Mucosa of stomach (tissue), 1 donor: ENCODE measurements around the gene RNH1.

Source experiments
- H3K27me3 ChIP-seq: one replicate; pipeline ENCODE4 v1.7.0; 2013; ENCODE audit warnings: mild to moderate bottlenecking, low read length; ENCODE audit not compliant: control insufficient read depth, insufficient read depth
- H3K36me3 ChIP-seq: one replicate; pipeline ENCODE4 v1.7.0; 2013; ENCODE audit warnings: low read length; ENCODE audit not compliant: control insufficient read depth, insufficient read depth
- H3K4me1 ChIP-seq: one replicate; pipeline ENCODE4 v1.7.0; 2013; ENCODE audit warnings: mild to moderate bottlenecking, low read length; ENCODE audit not compliant: control insufficient read depth, insufficient read depth
- H3K4me3 ChIP-seq: one replicate; pipeline ENCODE4 v1.7.0; 2013; ENCODE audit warnings: low read length
- H3K9ac ChIP-seq: one replicate; pipeline ENCODE4 v1.7.0; 2013; ENCODE audit warnings: mild to moderate bottlenecking, low read length, moderate library complexity
- H3K9me3 ChIP-seq: one replicate; pipeline ENCODE4 v1.7.0; 2013; ENCODE audit warnings: mild to moderate bottlenecking, low read length, moderate library complexity; ENCODE audit not compliant: control insufficient read depth
- donor health status: Pancreatic carcinoma.

Gene RNH1

GRCh38 chr11:506995-507726 lies at the start of gene RNH1:
Gene RNH1, minus strand, starts transcription at chr11:507242. Its CDS starts 5,080 bp downstream, at chr11:502162.
- peak within 1 kb of the TSS; percentile 62 for H3K4me3 ChIP-seq
- peaks cover 39% of the 10 kb centered on the region for H3K4me1 ChIP-seq

GRCh38 chr11:555780-556661 lies 49.0 kb upstream of the RNH1 start:
- peaks cover 41% of the 10 kb centered on the region for H3K27me3 ChIP-seq
- peaks cover 31% of the 10 kb centered on the region for H3K4me1 ChIP-seq
- H3K9ac ChIP-seq = no peak overlapping the region

More at GRCh38 chr11:506995-507726, at the start of gene RNH1:
- Histone ChIP-seq H3K9ac (peak within 1 kb of the TSS; percentile 95), H3K9me3 (no peaks in the 10 kb centered on the region), H3K27me3 (no peaks in the 10 kb centered on the region), H3K36me3 (no peaks in the 10 kb centered on the region)

GRCh38 chr11:555227-555779 lies 48.3 kb upstream of the RNH1 start:
- Histone ChIP-seq H3K9me3 (no peaks in the 10 kb centered on the region), H3K9ac (no peak overlapping the region), H3K27me3 (peaks cover 41% of the 10 kb centered on the region), H3K4me3 (no peak overlapping the region), H3K4me1 (peaks cover 30% of the 10 kb centered on the region), H3K36me3 (no peaks in the 10 kb centered on the region)

More at GRCh38 chr11:555780-556661, 49.0 kb upstream of the RNH1 start:
- Histone ChIP-seq H3K9me3 (no peaks in the 10 kb centered on the region), H3K4me3 (no peak overlapping the region), H3K36me3 (no peaks in the 10 kb centered on the region)

- no peaks in the 10 kb centered on the region for H3K9me3 ChIP-seq
- no peak overlapping the region for H3K4me3 ChIP-seq
- H3K36me3 ChIP-seq = no peaks in the 10 kb centered on the region
- peaks cover 24% of the 10 kb centered on the region for H3K4me1 ChIP-seq
- H3K27me3 ChIP-seq = peaks cover 39% of the 10 kb centered on the region
- no peak overlapping the region for H3K9ac ChIP-seq
These were observed 47.6 kb upstream of the RNH1 start for GRCh38 chr11:554428-555226.

GRCh38 chr11:553988-554340 lies 46.9 kb upstream of the RNH1 start:
- no peak overlapping the region for H3K9ac ChIP-seq
- H3K4me1 ChIP-seq = peaks cover 17% of the 10 kb centered on the region
- no peak overlapping the region for H3K4me3 ChIP-seq
- H3K9me3 ChIP-seq = no peaks in the 10 kb centered on the region
- peaks cover 34% of the 10 kb centered on the region for H3K27me3 ChIP-seq
- H3K36me3 ChIP-seq = no peaks in the 10 kb centered on the region

- no peaks in the 10 kb centered on the region for H3K36me3 ChIP-seq
- no peak overlapping the region for H3K9ac ChIP-seq
- no peak overlapping the region for H3K4me3 ChIP-seq
- H3K9me3 ChIP-seq = no peaks in the 10 kb centered on the region
- H3K27me3 ChIP-seq = peaks cover 34% of the 10 kb centered on the region
- peaks cover 13% of the 10 kb centered on the region for H3K4me1 ChIP-seq
These were observed 46.3 kb upstream of the RNH1 start for GRCh38 chr11:553083-553987.

- Histone ChIP-seq H3K36me3 (no peaks in the 10 kb centered on the region), H3K4me1 (peaks cover 13% of the 10 kb centered on the region), H3K27me3 (peaks cover 30% of the 10 kb centered on the region), H3K4me3 (no peak overlapping the region), H3K9me3 (no peaks in the 10 kb centered on the region), H3K9ac (no peak overlapping the region)
These were observed 44.6 kb upstream of the RNH1 start for GRCh38 chr11:551596-551995.

GRCh38 chr11:551131-551530 lies 44.1 kb upstream of the RNH1 start:
- Histone ChIP-seq H3K36me3 (no peaks in the 10 kb centered on the region), H3K9ac (no peak overlapping the region), H3K9me3 (no peaks in the 10 kb centered on the region), H3K27me3 (peaks cover 27% of the 10 kb centered on the region), H3K4me3 (no peak overlapping the region), H3K4me1 (peaks cover 13% of the 10 kb centered on the region)

- peaks cover 24% of the 10 kb centered on the region for H3K27me3 ChIP-seq
These were observed 43.7 kb upstream of the RNH1 start for GRCh38 chr11:550746-551085.

GRCh38 chr11:550021-550745 lies 43.1 kb upstream of the RNH1 start:
- no peaks in the 10 kb centered on the region for H3K9me3 ChIP-seq

More at GRCh38 chr11:550746-551085, 43.7 kb upstream of the RNH1 start:
- no peaks in the 10 kb centered on the region for H3K9me3 ChIP-seq
- H3K4me1 ChIP-seq = peaks cover 13% of the 10 kb centered on the region
- no peak overlapping the region for H3K4me3 ChIP-seq
- no peak overlapping the region for H3K9ac ChIP-seq
- H3K36me3 ChIP-seq = no peaks in the 10 kb centered on the region

More at GRCh38 chr11:550021-550745, 43.1 kb upstream of the RNH1 start:
- Histone ChIP-seq H3K36me3 (no peaks in the 10 kb centered on the region), H3K4me3 (no peak overlapping the region), H3K27me3 (peaks cover 19% of the 10 kb centered on the region), H3K4me1 (peaks cover 13% of the 10 kb centered on the region), H3K9ac (no peak overlapping the region)
